Measurements from ENCODE around the gene EAF1.

GRCh38 chr3:15403495-15403894 is 23.9 kb upstream of the EAF1 start:
- TF ChIP-seq EZH2 (IDR thresholded peaks at IDR 0.05; ENCODE audit: low read length, missing control alignments): no peak
- TF ChIP-seq, protein P1, sequence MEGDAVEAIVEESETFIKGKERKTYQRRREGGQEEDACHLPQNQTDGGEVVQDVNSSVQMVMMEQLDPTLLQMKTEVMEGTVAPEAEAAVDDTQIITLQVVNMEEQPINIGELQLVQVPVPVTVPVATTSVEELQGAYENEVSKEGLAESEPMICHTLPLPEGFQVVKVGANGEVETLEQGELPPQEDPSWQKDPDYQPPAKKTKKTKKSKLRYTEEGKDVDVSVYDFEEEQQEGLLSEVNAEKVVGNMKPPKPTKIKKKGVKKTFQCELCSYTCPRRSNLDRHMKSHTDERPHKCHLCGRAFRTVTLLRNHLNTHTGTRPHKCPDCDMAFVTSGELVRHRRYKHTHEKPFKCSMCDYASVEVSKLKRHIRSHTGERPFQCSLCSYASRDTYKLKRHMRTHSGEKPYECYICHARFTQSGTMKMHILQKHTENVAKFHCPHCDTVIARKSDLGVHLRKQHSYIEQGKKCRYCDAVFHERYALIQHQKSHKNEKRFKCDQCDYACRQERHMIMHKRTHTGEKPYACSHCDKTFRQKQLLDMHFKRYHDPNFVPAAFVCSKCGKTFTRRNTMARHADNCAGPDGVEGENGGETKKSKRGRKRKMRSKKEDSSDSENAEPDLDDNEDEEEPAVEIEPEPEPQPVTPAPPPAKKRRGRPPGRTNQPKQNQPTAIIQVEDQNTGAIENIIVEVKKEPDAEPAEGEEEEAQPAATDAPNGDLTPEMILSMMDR (conservative IDR thresholded peaks at IDR 0.05 in 1 of 2, IDR thresholded peaks at IDR 0.05 in 1 of 2; ENCODE audit: low read depth in 1 of 2, low read length in 2 of 2): no peak
